SK-N-SH (cell line): ENCODE results near the gene TRIM54. TPM values are rescaled to one million over a fixed set of nuclear protein-coding genes. Genes with fewer than 3 reads are reported as not detected.

Experiments used
- CTCF ChIA-PET: fragments of 300-600, 350-600 bp; formaldehyde crosslinking; extraction: SDS; loops from one replicate; lab custom pipeline; 2021; lab: Yijun Ruan, JAX
- POLR2A ChIA-PET: fragments of 350-600 bp; sonication (Branson Sonifier 250); formaldehyde crosslinking; extraction: SDS; loops from one replicate; lab custom pipeline; 2020; ENCODE audit warnings: antibody characterized with exemption, inconsistent platforms; lab: Yijun Ruan, JAX
- DNase-seq: peaks from one replicate; pipeline ENCODE4 v3.0.0; 2012
- H2AFZ ChIP-seq: fragments of 200-600 bp; sonication (generic); 2 replicates; pipeline ENCODE4 v1.8.1; 2016; ENCODE audit warnings: antibody characterized with exemption, mild to moderate bottlenecking, low read depth
- H3F3A ChIP-seq: fragments of 200-600 bp; sonication (generic); replicated peaks from 2 replicates; pipeline ENCODE3; 2016; ENCODE audit warnings: antibody characterized with exemption, mild to moderate bottlenecking; ENCODE audit not compliant: insufficient read depth
- H3K27ac ChIP-seq, 2 experiments: fragments of 200-500 bp in 1 of 2; fragments of 200-600 bp in 1 of 2; sonication (Bioruptor generic) in 1 of 2; sonication (generic), shearing (Covaris generic) in 1 of 2; 2 replicates each; pipeline versions ENCODE4 v1.5.1 to v1.6.1; 2014 to 2016; ENCODE audit warnings: low read depth in 2 of 2, inconsistent platforms in 1 of 2, low read length in 1 of 2, mild to moderate bottlenecking in 1 of 2, mixed read lengths in 1 of 2
- H3K27me3 ChIP-seq: fragments of 200-600 bp; sonication (generic), shearing (Covaris generic); 2 replicates; pipeline ENCODE4 v1.6.1; 2016; ENCODE audit warnings: mixed run types; ENCODE audit not compliant: insufficient read depth
- H3K36me3 ChIP-seq, 2 experiments: fragments of 200-500 bp in 1 of 2; fragments of 200-600 bp in 1 of 2; sonication (Bioruptor generic) in 1 of 2; sonication (generic) in 1 of 2; replicated peaks in 1 of 2; 2 replicates each; pipeline versions ENCODE3 to v1.5.1; 2014 to 2016; ENCODE audit warnings: low read length in 1 of 2, mild to moderate bottlenecking in 1 of 2; ENCODE audit not compliant: insufficient read depth in 2 of 2, control insufficient read depth in 1 of 2
- H3K4me1 ChIP-seq, 2 experiments: fragments of 200-500 bp in 1 of 2; fragments of 200-600 bp in 1 of 2; sonication (Bioruptor generic) in 1 of 2; sonication (generic), shearing (Covaris generic) in 1 of 2; 2 replicates each; pipeline versions ENCODE4 v1.5.1 to v1.6.1; 2014 to 2016; ENCODE audit warnings: low read depth in 1 of 2, low read length in 1 of 2, mixed run types in 1 of 2; ENCODE audit not compliant: insufficient read depth in 2 of 2, control insufficient read depth in 1 of 2
- H3K4me2 ChIP-seq: fragments of 200-600 bp; sonication (generic), shearing (Covaris generic); 2 replicates; pipeline ENCODE4 v1.6.1; 2017; ENCODE audit warnings: mixed run types
- H3K4me3 ChIP-seq, 2 experiments: fragments of 200-500 bp in 1 of 2; fragments of 200-600 bp in 1 of 2; sonication (Bioruptor generic) in 1 of 2; sonication (generic), shearing (Covaris generic) in 1 of 2; 2 replicates each; pipeline versions ENCODE4 v1.5.1 to v1.8.1; 2014 to 2016; ENCODE audit warnings: low read depth in 2 of 2, inconsistent platforms in 1 of 2, low read length in 1 of 2, mild to moderate bottlenecking in 1 of 2, mixed read lengths in 1 of 2, moderate library complexity in 1 of 2
- H3K79me2 ChIP-seq: fragments of 200-600 bp; sonication (generic); 2 replicates; pipeline ENCODE4 v1.8.1; 2017; ENCODE audit warnings: mild to moderate bottlenecking; ENCODE audit not compliant: insufficient read depth
- H3K9ac ChIP-seq: fragments of 200-600 bp; sonication (generic); 2 replicates; pipeline ENCODE4 v1.6.1; 2017; ENCODE audit warnings: mixed run types
- H3K9me2 ChIP-seq: fragments of 200-600 bp; sonication (generic); 2 replicates; pipeline ENCODE4 v1.6.1; 2017; ENCODE audit warnings: mixed run types
- H3K9me3 ChIP-seq: fragments of 200-600 bp; sonication (generic); 2 replicates; pipeline ENCODE4 v1.6.1; 2017; ENCODE audit warnings: mixed run types, mild to moderate bottlenecking, moderate library complexity
- H4K20me1 ChIP-seq: fragments of 200-600 bp; sonication (generic); 2 replicates; pipeline ENCODE4 v1.6.1; 2017; ENCODE audit warnings: mild to moderate bottlenecking, mixed run types; ENCODE audit not compliant: insufficient read depth
- CHD2 ChIP-seq: fragments of 150-350 bp; IDR thresholded peaks from 2 replicates; pipeline ENCODE4 v1.6.1; 2018; ENCODE audit warnings: low read length; ENCODE audit not compliant: partially characterized antibody
- EP300 ChIP-seq, 2 experiments: IDR thresholded peaks; 2 replicates each; pipeline versions ENCODE4 v1.4.0 to v1.6.1; 2012; ENCODE audit warnings: borderline replicate concordance in 1 of 2, low read depth in 1 of 2, low read length in 1 of 2
- FOSL2 ChIP-seq: IDR thresholded peaks from 2 replicates; pipeline ENCODE4 v1.4.0; 2012; ENCODE audit warnings: low read depth, mild to moderate bottlenecking, moderate library complexity, borderline replicate concordance
- FOXJ3 ChIP-seq: sonication (generic); formaldehyde crosslinking; IDR thresholded peaks from 2 replicates; pipeline ENCODE4 v1.5.1; 2020; ENCODE audit warnings: mild to moderate bottlenecking, missing genetic modification reagents
- MXI1 ChIP-seq: IDR thresholded peaks from 2 replicates; pipeline ENCODE4 v1.6.1; 2012; ENCODE audit warnings: mild to moderate bottlenecking, low read depth, low read length, improper control_type of control experiment
- NFIC ChIP-seq: IDR thresholded peaks from 2 replicates; pipeline ENCODE4 v1.4.0; 2012; ENCODE audit warnings: borderline replicate concordance
- NRF1 ChIP-seq: IDR thresholded peaks from 2 replicates; pipeline ENCODE4 v1.6.1; 2012; ENCODE audit warnings: low read depth, mild to moderate bottlenecking, low read length
- RAD21 ChIP-seq: IDR thresholded peaks from 2 replicates; pipeline ENCODE4 v1.6.1; 2012; ENCODE audit warnings: mild to moderate bottlenecking, low read length
- RFX5 ChIP-seq: IDR thresholded peaks from 2 replicates; pipeline ENCODE4 v1.6.1; 2012; ENCODE audit warnings: mild to moderate bottlenecking, improper control_type of control experiment, low read length
- TAF1 ChIP-seq: IDR thresholded peaks from 2 replicates; pipeline ENCODE4 v1.6.1; 2012; ENCODE audit warnings: low read depth, mild to moderate bottlenecking, low read length, moderate library complexity, borderline replicate concordance
- TEAD4 ChIP-seq: IDR thresholded peaks from 2 replicates; pipeline ENCODE4 v1.4.0; 2012; ENCODE audit warnings: mild to moderate bottlenecking, borderline replicate concordance; ENCODE audit not compliant: insufficient read depth
- WGBS: methylation state at CpG from one replicate; pipeline ENCODE4 v1.1.6; 2017; ENCODE audit warnings: low lambda C conversion rate; 5-methylcytosine and 5-hydroxymethylcytosine counted together
- polyA plus RNA-seq, 3 experiments: library from polyadenylated mRNA; depleted of rRNA; stranded (reverse); fragments of >200 nt; gene quantifications; 2 replicates each; pipeline ENCODE4 v1.2.3, GENCODE V29; 2012
- TF ChIP-seq, protein P1 (sequence below): fragments of 200-600 bp; sonication (generic); IDR thresholded peaks from 2 replicates; pipeline ENCODE4 v1.6.1; 2017; ENCODE audit warnings: antibody characterized with exemption, mild to moderate bottlenecking, moderate library complexity
- TF ChIP-seq, protein P2 (sequence below): IDR thresholded peaks from 2 replicates; pipeline ENCODE4 v1.4.0; 2012; ENCODE audit warnings: low read depth, borderline replicate concordance
- TF ChIP-seq, protein P3 (sequence below): IDR thresholded peaks from 2 replicates; pipeline ENCODE4 v1.6.1; 2012; ENCODE audit warnings: mild to moderate bottlenecking, low read depth, low read length, moderate library complexity
- TF ChIP-seq, protein P4 (sequence below): IDR thresholded peaks from 2 replicates; pipeline ENCODE4 v1.4.0; 2012; ENCODE audit warnings: low read depth, borderline replicate concordance

TRIM54 gene
- polyA plus RNA-seq, 1 of the 3 experiments (the other 2 are of a cell fraction): 0.28 TPM

DNA sequence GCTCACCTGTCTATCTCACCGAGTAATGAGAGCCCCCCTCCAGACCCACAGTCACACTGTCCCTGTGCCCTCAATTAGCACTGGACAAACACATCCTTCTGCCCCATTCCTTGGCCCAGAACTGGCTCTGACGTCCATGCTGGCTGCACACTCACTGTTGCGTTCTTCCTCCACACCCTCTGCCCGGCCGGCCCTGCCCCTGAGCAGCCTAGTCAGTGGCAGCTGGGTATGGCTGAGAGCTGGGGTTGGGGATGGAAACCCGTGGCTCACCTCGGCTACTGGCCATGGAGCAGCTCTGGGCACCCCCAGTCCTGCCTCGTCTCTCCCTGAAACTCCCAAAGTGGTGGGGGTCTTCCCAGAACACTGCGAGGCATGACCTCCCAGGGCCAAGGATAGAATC, 32.5 kb downstream of the TRIM54 start (continued):
- TF ChIP-seq, protein P1, sequence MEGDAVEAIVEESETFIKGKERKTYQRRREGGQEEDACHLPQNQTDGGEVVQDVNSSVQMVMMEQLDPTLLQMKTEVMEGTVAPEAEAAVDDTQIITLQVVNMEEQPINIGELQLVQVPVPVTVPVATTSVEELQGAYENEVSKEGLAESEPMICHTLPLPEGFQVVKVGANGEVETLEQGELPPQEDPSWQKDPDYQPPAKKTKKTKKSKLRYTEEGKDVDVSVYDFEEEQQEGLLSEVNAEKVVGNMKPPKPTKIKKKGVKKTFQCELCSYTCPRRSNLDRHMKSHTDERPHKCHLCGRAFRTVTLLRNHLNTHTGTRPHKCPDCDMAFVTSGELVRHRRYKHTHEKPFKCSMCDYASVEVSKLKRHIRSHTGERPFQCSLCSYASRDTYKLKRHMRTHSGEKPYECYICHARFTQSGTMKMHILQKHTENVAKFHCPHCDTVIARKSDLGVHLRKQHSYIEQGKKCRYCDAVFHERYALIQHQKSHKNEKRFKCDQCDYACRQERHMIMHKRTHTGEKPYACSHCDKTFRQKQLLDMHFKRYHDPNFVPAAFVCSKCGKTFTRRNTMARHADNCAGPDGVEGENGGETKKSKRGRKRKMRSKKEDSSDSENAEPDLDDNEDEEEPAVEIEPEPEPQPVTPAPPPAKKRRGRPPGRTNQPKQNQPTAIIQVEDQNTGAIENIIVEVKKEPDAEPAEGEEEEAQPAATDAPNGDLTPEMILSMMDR: no peak
- TF ChIP-seq EP300 (IDR thresholded peaks at IDR 0.05; ENCODE audit: borderline replicate concordance in 1 of 2, low read depth in 1 of 2, low read length in 1 of 2): no peak
- TF ChIP-seq RFX5: no peak
- TF ChIP-seq NFIC: no peak
- no peak for TF ChIP-seq CHD2
- no peak for TF ChIP-seq TEAD4
- TF ChIP-seq, protein P2, sequence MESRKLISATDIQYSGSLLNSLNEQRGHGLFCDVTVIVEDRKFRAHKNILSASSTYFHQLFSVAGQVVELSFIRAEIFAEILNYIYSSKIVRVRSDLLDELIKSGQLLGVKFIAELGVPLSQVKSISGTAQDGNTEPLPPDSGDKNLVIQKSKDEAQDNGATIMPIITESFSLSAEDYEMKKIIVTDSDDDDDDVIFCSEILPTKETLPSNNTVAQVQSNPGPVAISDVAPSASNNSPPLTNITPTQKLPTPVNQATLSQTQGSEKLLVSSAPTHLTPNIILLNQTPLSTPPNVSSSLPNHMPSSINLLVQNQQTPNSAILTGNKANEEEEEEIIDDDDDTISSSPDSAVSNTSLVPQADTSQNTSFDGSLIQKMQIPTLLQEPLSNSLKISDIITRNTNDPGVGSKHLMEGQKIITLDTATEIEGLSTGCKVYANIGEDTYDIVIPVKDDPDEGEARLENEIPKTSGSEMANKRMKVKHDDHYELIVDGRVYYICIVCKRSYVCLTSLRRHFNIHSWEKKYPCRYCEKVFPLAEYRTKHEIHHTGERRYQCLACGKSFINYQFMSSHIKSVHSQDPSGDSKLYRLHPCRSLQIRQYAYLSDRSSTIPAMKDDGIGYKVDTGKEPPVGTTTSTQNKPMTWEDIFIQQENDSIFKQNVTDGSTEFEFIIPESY: no peak

DNA sequence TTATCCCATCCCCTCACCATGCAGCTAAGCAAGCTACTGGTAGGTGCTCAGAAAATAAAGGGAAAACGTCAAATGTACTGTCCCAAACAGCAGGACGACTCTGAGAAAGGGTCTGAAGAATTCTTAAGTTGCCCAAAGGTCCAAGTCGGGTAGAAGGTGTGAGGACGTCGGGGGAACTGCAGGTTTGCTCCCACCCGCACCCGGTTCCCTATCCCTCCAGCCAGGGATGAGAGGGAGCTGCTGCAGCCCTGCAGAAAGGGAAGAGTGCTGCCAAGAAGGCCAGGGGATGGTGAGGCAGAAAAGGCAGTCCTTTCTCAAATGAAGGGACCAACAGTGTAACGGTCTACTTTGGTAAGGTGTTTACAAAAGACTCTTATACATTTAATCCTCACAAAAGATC, 32.9 kb downstream of the TRIM54 start:
- POLR2A ChIA-PET: interaction anchor here (0.6 to 1.8 kb wide), 3 partner anchors 8 to 35 kb away, joined by 3 to 11 read pairs (median 6); partner anchors contain the start of gene MPV17
- Histone ChIP-seq H3K9me2 (no peaks in the 10 kb centered on the region), H3K79me2 (peaks cover 12% of the 10 kb centered on the region; the same call in 1 of the 2 replicates), H3K9me3 (no peaks in the 10 kb centered on the region), H3K4me1 (peaks cover 0 to 10% of the 10 kb centered on the region in 2 experiments; a peak in 1 of 4 replicates), H3F3A (no peaks in the 10 kb centered on the region), H3K9ac (no peak overlapping the region), H3K4me2 (no peak overlapping the region), H3K27me3 (no peaks in the 10 kb centered on the region), H3K36me3 (peaks cover 5 to 19% of the 10 kb centered on the region in 2 experiments), H2AFZ (no peak overlapping the region), H3K4me3 (no peak overlapping the region), H4K20me1 (no peaks in the 10 kb centered on the region), H3K27ac (no peak overlapping the region)
- CTCF ChIA-PET: interaction anchor here (1.3 to 5.2 kb wide), 4 partner anchors 11 to 216 kb away, joined by 3 to 43 read pairs (median 6); no protein-coding TSS in a partner anchor
- no peak for DNase-seq
- TF ChIP-seq FOXJ3 (CRISPR knock-in tag) (no peak), NRF1 (no peak), MXI1 (no peak), TAF1 (no peak), RFX5 (no peak), CHD2 (no peak), NFIC (no peak), FOSL2 (no peak), TEAD4 (no peak), EP300 (IDR thresholded peaks at IDR 0.05; ENCODE audit: borderline replicate concordance in 1 of 2, low read depth in 1 of 2, low read length in 1 of 2) (no peak), RAD21 (no peak)
- TF ChIP-seq, protein P3, sequence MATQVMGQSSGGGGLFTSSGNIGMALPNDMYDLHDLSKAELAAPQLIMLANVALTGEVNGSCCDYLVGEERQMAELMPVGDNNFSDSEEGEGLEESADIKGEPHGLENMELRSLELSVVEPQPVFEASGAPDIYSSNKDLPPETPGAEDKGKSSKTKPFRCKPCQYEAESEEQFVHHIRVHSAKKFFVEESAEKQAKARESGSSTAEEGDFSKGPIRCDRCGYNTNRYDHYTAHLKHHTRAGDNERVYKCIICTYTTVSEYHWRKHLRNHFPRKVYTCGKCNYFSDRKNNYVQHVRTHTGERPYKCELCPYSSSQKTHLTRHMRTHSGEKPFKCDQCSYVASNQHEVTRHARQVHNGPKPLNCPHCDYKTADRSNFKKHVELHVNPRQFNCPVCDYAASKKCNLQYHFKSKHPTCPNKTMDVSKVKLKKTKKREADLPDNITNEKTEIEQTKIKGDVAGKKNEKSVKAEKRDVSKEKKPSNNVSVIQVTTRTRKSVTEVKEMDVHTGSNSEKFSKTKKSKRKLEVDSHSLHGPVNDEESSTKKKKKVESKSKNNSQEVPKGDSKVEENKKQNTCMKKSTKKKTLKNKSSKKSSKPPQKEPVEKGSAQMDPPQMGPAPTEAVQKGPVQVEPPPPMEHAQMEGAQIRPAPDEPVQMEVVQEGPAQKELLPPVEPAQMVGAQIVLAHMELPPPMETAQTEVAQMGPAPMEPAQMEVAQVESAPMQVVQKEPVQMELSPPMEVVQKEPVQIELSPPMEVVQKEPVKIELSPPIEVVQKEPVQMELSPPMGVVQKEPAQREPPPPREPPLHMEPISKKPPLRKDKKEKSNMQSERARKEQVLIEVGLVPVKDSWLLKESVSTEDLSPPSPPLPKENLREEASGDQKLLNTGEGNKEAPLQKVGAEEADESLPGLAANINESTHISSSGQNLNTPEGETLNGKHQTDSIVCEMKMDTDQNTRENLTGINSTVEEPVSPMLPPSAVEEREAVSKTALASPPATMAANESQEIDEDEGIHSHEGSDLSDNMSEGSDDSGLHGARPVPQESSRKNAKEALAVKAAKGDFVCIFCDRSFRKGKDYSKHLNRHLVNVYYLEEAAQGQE: no peak
- TF ChIP-seq, protein P4, sequence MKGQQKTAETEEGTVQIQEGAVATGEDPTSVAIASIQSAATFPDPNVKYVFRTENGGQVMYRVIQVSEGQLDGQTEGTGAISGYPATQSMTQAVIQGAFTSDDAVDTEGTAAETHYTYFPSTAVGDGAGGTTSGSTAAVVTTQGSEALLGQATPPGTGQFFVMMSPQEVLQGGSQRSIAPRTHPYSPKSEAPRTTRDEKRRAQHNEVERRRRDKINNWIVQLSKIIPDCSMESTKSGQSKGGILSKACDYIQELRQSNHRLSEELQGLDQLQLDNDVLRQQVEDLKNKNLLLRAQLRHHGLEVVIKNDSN: no peak
- 91% methylated on average over 8 of the region's 8 CpGs for WGBS
